Upper lobe of left lung (tissue), 6 donors: ENCODE data around the gene PPM1F. TPM values are rescaled to one million over a fixed set of nuclear protein-coding genes. Genes with fewer than 3 reads are reported as not detected.
A peak's percentile ranks its signal among the peaks of the same experiment; 100 is the strongest.
"Not testable (repeated sequence)": the region's sequence is repeated elsewhere in the genome, so short reads cannot be mapped to it uniquely, and the experiment has no call there.

ENCODE experiments used
- ATAC-seq, 2 donors: fragments of 200-7000 bp; cut with Tn5 transposase; one replicate each; pipeline ENCODE4 v1.9.1; 2022; ENCODE audit warnings: mild to moderate bottlenecking in 2 of 2, moderate library complexity in 2 of 2; ENCODE audit not compliant: low FRiP score in 2 of 2
- DNase-seq, 2 donors: peaks; one replicate each; pipeline ENCODE4 v3.0.0-alpha.2; 2019 to 2020
- H3K27ac ChIP-seq, 4 donors: fragments of 200-600 bp; sonication (generic); one replicate each; pipeline ENCODE4 v1.5.1; 2016 to 2019
- H3K27me3 ChIP-seq, 4 donors: fragments of 200-600 bp; sonication (generic); one replicate each; pipeline ENCODE4 v1.5.1; 2017 to 2019
- H3K36me3 ChIP-seq, 4 donors: fragments of 200-600 bp; sonication (generic); one replicate each; pipeline ENCODE4 v1.5.1; 2016 to 2019
- H3K4me1 ChIP-seq, 4 donors: fragments of 200-600 bp; sonication (generic); one replicate each; pipeline ENCODE4 v1.5.1; 2018 to 2019
- H3K4me3 ChIP-seq, 4 donors: fragments of 200-600 bp; sonication (generic); one replicate each; pipeline ENCODE4 v1.5.1; 2017 to 2019; ENCODE audit warnings: mild to moderate bottlenecking in 2 of 4, moderate library complexity in 1 of 4
- H3K9me3 ChIP-seq, 4 donors: fragments of 200-600 bp; sonication (generic); one replicate each; pipeline ENCODE4 v1.5.1; 2018 to 2019
- EP300 ChIP-seq, 4 donors: sonication (generic); formaldehyde crosslinking; IDR thresholded peaks; one replicate each; pipeline ENCODE4 v1.5.1; 2017; ENCODE audit warnings: antibody characterized with exemption in 4 of 4, control low read depth in 2 of 4
- POLR2A ChIP-seq, 4 donors: fragments of 450-650 bp; IDR thresholded peaks; one replicate each; pipeline ENCODE4 v1.5.1; 2016 to 2017; ENCODE audit warnings: antibody characterized with exemption in 4 of 4, mild to moderate bottlenecking in 2 of 4
- POLR2AphosphoS5 ChIP-seq, 2 donors: sonication (generic); formaldehyde crosslinking; IDR thresholded peaks; one replicate each; pipeline ENCODE4 v1.5.1; 2017; ENCODE audit warnings: antibody characterized with exemption in 2 of 2
- WGBS, 2 donors: methylation state at CpG; one replicate each; pipeline ENCODE4 v1.1.5; 2017 to 2018; 5-methylcytosine and 5-hydroxymethylcytosine counted together
- total RNA-seq, 6 donors: library from RNA; depleted of rRNA in 4 of 6; stranded (reverse); fragments of >200 nt in 4 of 6; gene quantifications; one replicate each; pipeline versions ENCODE4 v1.1.0 to v1.2.1, GENCODE V29; 2016 to 2021
- TF ChIP-seq, protein P1 (sequence below), 6 experiments: fragments of 450-650 bp in 4 of 6; fragments of 200-600 bp in 2 of 6; sonication (generic) in 2 of 6; IDR thresholded peaks; one replicate each; pipeline ENCODE4 v1.5.1; 2016 to 2019; ENCODE audit warnings: antibody characterized with exemption in 6 of 6
- donor health status: DM: no; HTN: no; CAD: no; lungs with moderate emphysema.
- donor health status: DM: no; HTN: yes; CAD: no; lungs with severe emphysema.

PPM1F gene
- total RNA-seq, 6 donors from 2014 or later, result 21.0 to 85.3 (median 33.2) TPM

DNA sequence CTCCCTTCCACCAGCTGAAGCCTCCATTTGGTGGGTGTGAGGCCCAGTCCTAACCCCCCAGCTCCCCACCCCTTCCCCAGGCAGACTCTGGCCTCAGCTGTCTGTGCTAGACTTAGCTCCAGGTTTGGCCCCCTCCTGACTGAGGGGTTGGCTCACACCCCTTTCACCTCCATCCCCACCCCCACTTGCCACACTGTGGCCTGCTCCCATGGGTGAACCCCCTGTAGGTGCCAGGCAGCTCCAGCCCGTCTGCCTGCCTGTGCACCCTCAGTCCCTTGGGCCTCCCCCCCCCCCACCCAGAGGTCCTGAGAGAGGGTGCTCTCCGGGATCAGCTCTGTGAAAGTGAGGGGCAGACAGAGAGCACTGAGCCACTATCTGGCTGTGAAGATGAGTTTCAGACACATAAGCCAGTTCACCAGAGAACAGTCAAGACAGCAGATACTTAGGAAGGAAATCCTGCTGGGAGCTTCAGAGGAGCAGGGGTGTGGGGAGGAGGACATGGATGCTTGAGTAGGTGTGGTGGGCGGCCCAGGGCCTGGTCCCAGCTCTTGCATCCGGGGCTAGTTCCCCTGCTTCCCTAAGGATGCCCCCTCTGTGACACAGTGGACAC lies 36.2 kb downstream of the PPM1F start:
- no peaks in the 10 kb centered on the region for H3K27me3 ChIP-seq
- DNase-seq, result no peak
- 75 to 96% methylated on average over 3 to 4 of the region's 4 CpGs for WGBS, 2 donors
- no peak overlapping the region for H3K4me3 ChIP-seq
- TF ChIP-seq, protein P1, sequence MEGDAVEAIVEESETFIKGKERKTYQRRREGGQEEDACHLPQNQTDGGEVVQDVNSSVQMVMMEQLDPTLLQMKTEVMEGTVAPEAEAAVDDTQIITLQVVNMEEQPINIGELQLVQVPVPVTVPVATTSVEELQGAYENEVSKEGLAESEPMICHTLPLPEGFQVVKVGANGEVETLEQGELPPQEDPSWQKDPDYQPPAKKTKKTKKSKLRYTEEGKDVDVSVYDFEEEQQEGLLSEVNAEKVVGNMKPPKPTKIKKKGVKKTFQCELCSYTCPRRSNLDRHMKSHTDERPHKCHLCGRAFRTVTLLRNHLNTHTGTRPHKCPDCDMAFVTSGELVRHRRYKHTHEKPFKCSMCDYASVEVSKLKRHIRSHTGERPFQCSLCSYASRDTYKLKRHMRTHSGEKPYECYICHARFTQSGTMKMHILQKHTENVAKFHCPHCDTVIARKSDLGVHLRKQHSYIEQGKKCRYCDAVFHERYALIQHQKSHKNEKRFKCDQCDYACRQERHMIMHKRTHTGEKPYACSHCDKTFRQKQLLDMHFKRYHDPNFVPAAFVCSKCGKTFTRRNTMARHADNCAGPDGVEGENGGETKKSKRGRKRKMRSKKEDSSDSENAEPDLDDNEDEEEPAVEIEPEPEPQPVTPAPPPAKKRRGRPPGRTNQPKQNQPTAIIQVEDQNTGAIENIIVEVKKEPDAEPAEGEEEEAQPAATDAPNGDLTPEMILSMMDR (IDR thresholded peaks at IDR 0.05), result no peak
- TF ChIP-seq POLR2A (IDR thresholded peaks at IDR 0.05) (no peak), EP300 (IDR thresholded peaks at IDR 0.05) (no peak), POLR2AphosphoS5 (IDR thresholded peaks at IDR 0.05) (no peak)
- ATAC-seq, result no peak
- no peaks in the 10 kb centered on the region for H3K4me1 ChIP-seq
- no peak overlapping the region for H3K27ac ChIP-seq
- peaks cover 0 to 27% (median 6%) of the 10 kb centered on the region in 4 donors for H3K36me3 ChIP-seq
- H3K9me3 ChIP-seq, result no peaks in the 10 kb centered on the region

- H3K4me1 ChIP-seq, result no peaks in the 10 kb centered on the region
- H3K27me3 ChIP-seq, result no peaks in the 10 kb centered on the region
- no peak overlapping the region for H3K4me3 ChIP-seq
- TF ChIP-seq POLR2AphosphoS5 (IDR thresholded peaks at IDR 0.05), result no peak
- no peak for TF ChIP-seq EP300 (IDR thresholded peaks at IDR 0.05)
- no peak for TF ChIP-seq POLR2A (IDR thresholded peaks at IDR 0.05)
- TF ChIP-seq, protein P1 (IDR thresholded peaks at IDR 0.05), result no peak
- DNase-seq (no peak), ATAC-seq (peak in 1 of 2 donors; percentile 7)
- H3K9me3 ChIP-seq, result no peaks in the 10 kb centered on the region
- no peak overlapping the region for H3K27ac ChIP-seq
- 85 to 92% methylated on average over 2 to 4 of the region's 4 CpGs for WGBS, 2 donors
- peaks cover 0 to 20% (median 4%) of the 10 kb centered on the region in 4 donors for H3K36me3 ChIP-seq
Measured at GRCh38 chr22:21915624-21916308, 36.9 kb downstream of the PPM1F start.

DNA sequence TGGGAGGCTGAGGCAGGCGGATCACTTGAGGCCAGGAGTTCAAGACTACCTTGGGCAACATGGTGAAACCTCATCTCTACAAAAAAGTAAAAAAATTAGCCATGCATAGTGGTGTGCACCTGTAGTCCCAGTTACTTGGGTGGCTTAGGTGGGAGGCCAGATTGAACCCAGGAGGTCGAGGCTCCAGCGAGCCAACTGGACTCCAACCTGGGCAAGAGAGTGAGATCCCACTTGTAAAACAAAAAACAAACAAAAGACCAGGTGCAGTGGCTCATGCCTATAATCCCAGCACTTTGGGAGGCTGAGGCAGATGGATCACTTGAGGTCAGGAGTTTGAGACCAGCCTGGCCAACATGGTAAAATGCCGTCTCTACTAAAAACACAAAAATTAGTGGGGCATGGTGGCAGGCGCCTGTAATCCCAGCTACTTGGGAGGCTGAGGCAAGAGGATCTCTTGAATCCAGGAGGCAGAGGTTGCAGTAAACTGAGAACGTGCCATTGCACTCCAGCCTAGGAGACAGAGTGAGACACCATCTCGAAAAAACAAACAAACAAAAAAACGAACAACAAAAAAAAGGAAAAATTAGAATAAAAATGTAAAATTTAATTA lies 38.5 kb downstream of the PPM1F start:
- not testable (repeated sequence) for H3K36me3 ChIP-seq, ATAC-seq, H3K27me3 ChIP-seq, H3K4me3 ChIP-seq, H3K27ac ChIP-seq, DNase-seq, H3K4me1 ChIP-seq, H3K9me3 ChIP-seq
- WGBS, 2 donors, result 84 to 94% methylated on average over 8 of the region's 8 CpGs

- not testable (repeated sequence) for H3K27me3 ChIP-seq, H3K9me3 ChIP-seq, ATAC-seq, H3K4me1 ChIP-seq, H3K36me3 ChIP-seq, H3K4me3 ChIP-seq, H3K27ac ChIP-seq, DNase-seq
- WGBS, 2 donors, result 92 to 94% methylated on average over 4 of the region's 4 CpGs
Measured at GRCh38 chr22:21910367-21910766, 42.3 kb downstream of the PPM1F start.

- Histone ChIP-seq H3K27ac (no peak overlapping the region), H3K36me3 (no peaks in the 10 kb centered on the region), H3K4me1 (no peaks in the 10 kb centered on the region), H3K9me3 (no peaks in the 10 kb centered on the region), H3K4me3 (no peak overlapping the region), H3K27me3 (no peaks in the 10 kb centered on the region)
- WGBS, 2 donors, result 86 to 96% methylated on average over 2 of the region's 2 CpGs
- TF ChIP-seq, protein P1 (IDR thresholded peaks at IDR 0.05), result no peak
- TF ChIP-seq POLR2AphosphoS5 (IDR thresholded peaks at IDR 0.05) (no peak), POLR2A (IDR thresholded peaks at IDR 0.05) (no peak), EP300 (IDR thresholded peaks at IDR 0.05) (no peak)
- DNase-seq (no peak), ATAC-seq (no peak)
Measured at GRCh38 chr22:21909871-21910270, 42.8 kb downstream of the PPM1F start.
